Keratinocyte (primary cell): ENCODE data around the gene CRYGB. TPM values are rescaled to one million over a fixed set of nuclear protein-coding genes. Genes with fewer than 3 reads are reported as not detected.

Experiments
- DNase-seq: peaks from one replicate; pipeline ENCODE4 v3.0.0-alpha.2; 2011; ENCODE audit warnings: low read depth, missing footprints, low spot score
- FAIRE-seq: peaks from 2 replicates; lab custom pipeline; 2011; peaks lifted over from hg19 to GRCh38; lab: Jason Lieb, UNC
- H2AFZ ChIP-seq: 2 replicates; pipeline ENCODE4 v1.6.0; 2012; ENCODE audit warnings: low read length, control low read depth, inconsistent platforms; ENCODE audit not compliant: control insufficient read depth
- H3K27ac ChIP-seq: 2 replicates; pipeline ENCODE4 v1.5.1; 2011; ENCODE audit warnings: low read length; ENCODE audit not compliant: control insufficient read depth, insufficient read depth
- H3K27me3 ChIP-seq: 3 replicates; pipeline ENCODE4 v1.6.0; 2011; ENCODE audit warnings: low read length; ENCODE audit not compliant: control insufficient read depth, insufficient read depth; ENCODE audit errors: extremely low read depth
- H3K36me3 ChIP-seq, 2 experiments: 2 replicates in 1 of 2; 3 replicates in 1 of 2; pipeline ENCODE4 v1.5.1; 2011; ENCODE audit warnings: low read length in 2 of 2, mild to moderate bottlenecking in 1 of 2; ENCODE audit not compliant: control insufficient read depth in 2 of 2, insufficient read depth in 2 of 2; ENCODE audit errors: extremely low read depth in 1 of 2
- H3K4me1 ChIP-seq: 3 replicates; pipeline ENCODE4 v1.5.1; 2011; ENCODE audit warnings: low read length; ENCODE audit not compliant: control insufficient read depth, insufficient read depth; ENCODE audit errors: extremely low read depth
- H3K4me2 ChIP-seq: 3 replicates; pipeline ENCODE4 v1.6.0; 2011; ENCODE audit warnings: low read depth, low read length; ENCODE audit not compliant: control insufficient read depth, insufficient read depth; ENCODE audit errors: extremely low read depth
- H3K4me3 ChIP-seq, 3 experiments: fragments of 200-600 bp in 1 of 3; sonication (generic) in 1 of 3; 2 replicates in 2 of 3; 3 replicates in 1 of 3; pipeline ENCODE4 v1.5.1; 2011 to 2016; ENCODE audit warnings: low read length in 3 of 3, mild to moderate bottlenecking in 3 of 3, control low read depth in 2 of 3, inconsistent platforms in 1 of 3, low read depth in 1 of 3, mixed read lengths in 1 of 3, mixed run types in 1 of 3, moderate library complexity in 1 of 3; ENCODE audit not compliant: control insufficient read depth in 2 of 3, insufficient read depth in 2 of 3; ENCODE audit errors: extremely low read depth in 1 of 3
- H3K79me2 ChIP-seq: 2 replicates; pipeline ENCODE4 v1.6.0; 2012; ENCODE audit warnings: low read length; ENCODE audit not compliant: control insufficient read depth, insufficient read depth
- H3K9ac ChIP-seq: 3 replicates; pipeline ENCODE4 v1.6.0; 2011; ENCODE audit warnings: low read length; ENCODE audit not compliant: control insufficient read depth, insufficient read depth; ENCODE audit errors: extremely low read depth
- H3K9me1 ChIP-seq: 3 replicates; pipeline ENCODE4 v1.6.0; 2011; ENCODE audit warnings: low read length; ENCODE audit not compliant: control insufficient read depth, insufficient read depth; ENCODE audit errors: extremely low read depth
- H3K9me3 ChIP-seq: 2 replicates; pipeline ENCODE4 v1.5.1; 2012; ENCODE audit warnings: low read depth, low read length; ENCODE audit not compliant: control insufficient read depth
- H4K20me1 ChIP-seq: 3 replicates; pipeline ENCODE4 v1.6.0; 2011; ENCODE audit warnings: low read length; ENCODE audit not compliant: control insufficient read depth, insufficient read depth; ENCODE audit errors: extremely low read depth
- CTCF ChIP-seq, 3 experiments: IDR thresholded peaks in 1 of 3; conservative IDR thresholded peaks in 1 of 3; optimal IDR thresholded peaks in 1 of 3; 2 replicates in 2 of 3; 3 replicates in 1 of 3; pipeline versions ENCODE3 to v1.5.1; 2011; ENCODE audit warnings: low read length in 3 of 3, mild to moderate bottlenecking in 3 of 3, moderate library complexity in 2 of 3, control low read depth in 1 of 3, inconsistent platforms in 1 of 3; ENCODE audit not compliant: insufficient read depth in 2 of 3; ENCODE audit errors: extremely low read depth in 1 of 3
- EZH2 ChIP-seq: IDR thresholded peaks from one replicate; pipeline ENCODE4 v1.6.1; 2012; ENCODE audit warnings: inconsistent platforms, mild to moderate bottlenecking, low read length, moderate library complexity
- dilution Hi-C: fragments of 300-500 bp; cut with MboI; formaldehyde crosslinking; loops from one replicate; pipeline ENCODE4 v1.7.0; 2020; ENCODE audit warnings: low sequenced_read_pairs; ENCODE audit not compliant: extremely low pct_ligation_motif_present
- polyA plus RNA-seq, 5 experiments: library from polyadenylated mRNA; depleted of rRNA in 3 of 5; stranded (reverse) in 3 of 5; stranded (forward) in 1 of 5; unstranded in 1 of 5; fragments of >200 nt; gene quantifications; 1 replicate in 1 of 5; 2 replicates in 3 of 5; 3 replicates in 1 of 5; pipeline versions ENCODE4 v1.2.1 to v1.2.3, GENCODE V29; 2011 to 2012; ENCODE audit warnings: missing spikeins in 2 of 5, low read depth in 1 of 5, low replicate concordance in 1 of 5

CRYGB gene
- polyA plus RNA-seq, 1 donor (not counting 4 experiments of a cell fraction or from before 2014, with no cell fraction given): not detected

GRCh38 chr2:208147759-208148158, 1.8 kb upstream of the CRYGB start:
- H3K27me3 ChIP-seq: no peaks in the 10 kb centered on the region
- no peak overlapping the region for H3K4me2 ChIP-seq
- H3K27ac ChIP-seq: no peak overlapping the region
- no peaks in the 10 kb centered on the region for H3K9me3 ChIP-seq
- DNase-seq: no peak
- no peak overlapping the region for H2AFZ ChIP-seq
- FAIRE-seq: no peak
- dilution Hi-C loops: no loop called here
- H3K9me1 ChIP-seq: no peaks in the 10 kb centered on the region
- TF ChIP-seq CTCF (optimal IDR thresholded peaks at IDR 0.05 in 1 of 3, IDR thresholded peaks at IDR 0.05 in 1 of 3, conservative IDR thresholded peaks at IDR 0.05 in 1 of 3; ENCODE audit: extremely low read depth in 1 of 3, insufficient read depth in 2 of 3, low read length in 3 of 3) (no peak), EZH2 (no peak)
- no peaks in the 10 kb centered on the region for H4K20me1 ChIP-seq
- no peaks in the 10 kb centered on the region for H3K36me3 ChIP-seq
- no peaks in the 10 kb centered on the region for H3K4me1 ChIP-seq
- H3K9ac ChIP-seq: no peak overlapping the region
- H3K79me2 ChIP-seq: no peaks in the 10 kb centered on the region
- H3K4me3 ChIP-seq: no peak overlapping the region

- H3K4me3 ChIP-seq: no peak overlapping the region
- no peaks in the 10 kb centered on the region for H3K79me2 ChIP-seq
- H3K27me3 ChIP-seq: no peaks in the 10 kb centered on the region
- H3K36me3 ChIP-seq: no peaks in the 10 kb centered on the region
- H3K4me1 ChIP-seq: no peaks in the 10 kb centered on the region
- no peak overlapping the region for H3K27ac ChIP-seq
- no peak for TF ChIP-seq EZH2
- no peak for TF ChIP-seq CTCF (optimal IDR thresholded peaks at IDR 0.05 in 1 of 3, IDR thresholded peaks at IDR 0.05 in 1 of 3, conservative IDR thresholded peaks at IDR 0.05 in 1 of 3; ENCODE audit: extremely low read depth in 1 of 3, insufficient read depth in 2 of 3, low read length in 3 of 3)
- no peak for FAIRE-seq
- no peaks in the 10 kb centered on the region for H3K9me3 ChIP-seq
- no peak overlapping the region for H3K4me2 ChIP-seq
- DNase-seq: no peak
- no peak overlapping the region for H3K9ac ChIP-seq
- dilution Hi-C loops: no loop called here
- H2AFZ ChIP-seq: no peak overlapping the region
- H4K20me1 ChIP-seq: no peaks in the 10 kb centered on the region
- no peaks in the 10 kb centered on the region for H3K9me1 ChIP-seq
These were observed 1.1 kb upstream of the CRYGB start for GRCh38 chr2:208147008-208147407.
